ENCODE measurements around the gene PTPN14. TPM values are rescaled to one million over a fixed set of nuclear protein-coding genes. Genes with fewer than 3 reads are reported as not detected.

The PTPN14 gene
- total RNA-seq, 1 experiment from 2014 or later = 209 TPM

DNA sequence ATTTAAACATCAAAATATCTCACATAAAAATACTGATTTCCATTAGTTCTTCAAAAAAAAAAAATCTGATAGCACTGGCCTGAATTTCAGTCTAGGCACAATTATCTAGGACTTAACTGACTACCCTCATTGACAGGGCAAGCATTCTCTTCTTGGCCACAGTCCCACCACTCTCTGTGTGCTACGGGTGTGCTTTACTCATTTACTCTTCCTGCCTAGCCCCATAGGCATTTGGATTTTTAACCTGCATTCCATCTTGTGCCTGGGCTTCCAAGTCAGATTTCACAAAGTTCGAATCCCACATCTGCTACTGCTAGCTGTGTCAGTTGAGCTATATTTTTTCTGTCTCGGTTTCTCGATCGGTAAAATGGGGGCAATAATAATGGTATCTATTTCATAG, 38.0 kb downstream of the PTPN14 start:
- POLR2A ChIA-PET = interaction anchor here (0.6 kb wide), 1 partner anchor 106 kb away, joined by 3 read pairs; no protein-coding TSS in a partner anchor
- peaks cover 67% of the 10 kb centered on the region for H3K4me1 ChIP-seq (ENCODE audit: control insufficient read depth, insufficient read depth, low read length)

DNA sequence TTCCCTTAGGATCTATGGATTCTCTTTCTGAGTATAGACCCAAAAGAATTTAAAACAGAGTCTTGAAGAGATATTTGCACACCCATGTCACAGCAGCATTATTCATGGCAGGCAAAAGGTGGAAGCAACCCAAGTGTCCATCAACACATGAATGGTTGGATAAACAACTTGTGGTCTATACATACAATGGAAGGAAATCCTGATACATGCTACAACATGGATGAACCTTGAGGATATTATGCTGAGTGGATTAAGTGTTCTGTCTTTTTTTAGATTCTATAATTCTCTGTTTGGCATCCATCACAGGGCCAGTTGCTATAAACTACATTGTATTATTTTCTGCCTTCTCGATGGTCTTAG, 39.8 kb downstream of the PTPN14 start:
- peak overlapping the region; percentile 93 for H3K27ac ChIP-seq (ENCODE audit: low read length)
- ATAC-seq = no peak
- no peak overlapping the region for H3K4me3 ChIP-seq (ENCODE audit: low read depth in 2 of 2, low read length in 2 of 2)
- H3K27me3 ChIP-seq (ENCODE audit: control insufficient read depth, insufficient read depth, low read length) = no peaks in the 10 kb centered on the region
- in situ Hi-C loops (cut with HindIII; ENCODE audit: low pct_unique_long_range_greater_than_20kb, low sequenced_read_pairs) = no loop called here
- ChIA-PET POLR2A (no interaction called here), CTCF (no interaction called here)
- intact Hi-C loops (cut with micrococcal nuclease; ENCODE audit: unreplicated experiment) = loop anchor here (5.0 kb wide), 2 partner anchors 36 to 71 kb away; no protein-coding TSS in a partner anchor
- peaks cover 66% of the 10 kb centered on the region for H3K4me1 ChIP-seq (ENCODE audit: control insufficient read depth, insufficient read depth, low read length)
- DNase-seq (ENCODE audit: low read depth, low spot score) = no peak
- TF ChIP-seq, protein P1, sequence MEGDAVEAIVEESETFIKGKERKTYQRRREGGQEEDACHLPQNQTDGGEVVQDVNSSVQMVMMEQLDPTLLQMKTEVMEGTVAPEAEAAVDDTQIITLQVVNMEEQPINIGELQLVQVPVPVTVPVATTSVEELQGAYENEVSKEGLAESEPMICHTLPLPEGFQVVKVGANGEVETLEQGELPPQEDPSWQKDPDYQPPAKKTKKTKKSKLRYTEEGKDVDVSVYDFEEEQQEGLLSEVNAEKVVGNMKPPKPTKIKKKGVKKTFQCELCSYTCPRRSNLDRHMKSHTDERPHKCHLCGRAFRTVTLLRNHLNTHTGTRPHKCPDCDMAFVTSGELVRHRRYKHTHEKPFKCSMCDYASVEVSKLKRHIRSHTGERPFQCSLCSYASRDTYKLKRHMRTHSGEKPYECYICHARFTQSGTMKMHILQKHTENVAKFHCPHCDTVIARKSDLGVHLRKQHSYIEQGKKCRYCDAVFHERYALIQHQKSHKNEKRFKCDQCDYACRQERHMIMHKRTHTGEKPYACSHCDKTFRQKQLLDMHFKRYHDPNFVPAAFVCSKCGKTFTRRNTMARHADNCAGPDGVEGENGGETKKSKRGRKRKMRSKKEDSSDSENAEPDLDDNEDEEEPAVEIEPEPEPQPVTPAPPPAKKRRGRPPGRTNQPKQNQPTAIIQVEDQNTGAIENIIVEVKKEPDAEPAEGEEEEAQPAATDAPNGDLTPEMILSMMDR (IDR thresholded peaks at IDR 0.05) = no peak
- TF ChIP-seq SIN3A (IDR thresholded peaks at IDR 0.05; ENCODE audit: borderline replicate concordance, insufficient read depth, low read depth, low read length) (no peak), POLR2AphosphoS5 (IDR thresholded peaks at IDR 0.05; ENCODE audit: low read depth, low read length) (no peak), TCF7L2 (IDR thresholded peaks at IDR 0.05; ENCODE audit: low read depth, low read length) (no peak)
- TF ChIP-seq, protein P2, sequence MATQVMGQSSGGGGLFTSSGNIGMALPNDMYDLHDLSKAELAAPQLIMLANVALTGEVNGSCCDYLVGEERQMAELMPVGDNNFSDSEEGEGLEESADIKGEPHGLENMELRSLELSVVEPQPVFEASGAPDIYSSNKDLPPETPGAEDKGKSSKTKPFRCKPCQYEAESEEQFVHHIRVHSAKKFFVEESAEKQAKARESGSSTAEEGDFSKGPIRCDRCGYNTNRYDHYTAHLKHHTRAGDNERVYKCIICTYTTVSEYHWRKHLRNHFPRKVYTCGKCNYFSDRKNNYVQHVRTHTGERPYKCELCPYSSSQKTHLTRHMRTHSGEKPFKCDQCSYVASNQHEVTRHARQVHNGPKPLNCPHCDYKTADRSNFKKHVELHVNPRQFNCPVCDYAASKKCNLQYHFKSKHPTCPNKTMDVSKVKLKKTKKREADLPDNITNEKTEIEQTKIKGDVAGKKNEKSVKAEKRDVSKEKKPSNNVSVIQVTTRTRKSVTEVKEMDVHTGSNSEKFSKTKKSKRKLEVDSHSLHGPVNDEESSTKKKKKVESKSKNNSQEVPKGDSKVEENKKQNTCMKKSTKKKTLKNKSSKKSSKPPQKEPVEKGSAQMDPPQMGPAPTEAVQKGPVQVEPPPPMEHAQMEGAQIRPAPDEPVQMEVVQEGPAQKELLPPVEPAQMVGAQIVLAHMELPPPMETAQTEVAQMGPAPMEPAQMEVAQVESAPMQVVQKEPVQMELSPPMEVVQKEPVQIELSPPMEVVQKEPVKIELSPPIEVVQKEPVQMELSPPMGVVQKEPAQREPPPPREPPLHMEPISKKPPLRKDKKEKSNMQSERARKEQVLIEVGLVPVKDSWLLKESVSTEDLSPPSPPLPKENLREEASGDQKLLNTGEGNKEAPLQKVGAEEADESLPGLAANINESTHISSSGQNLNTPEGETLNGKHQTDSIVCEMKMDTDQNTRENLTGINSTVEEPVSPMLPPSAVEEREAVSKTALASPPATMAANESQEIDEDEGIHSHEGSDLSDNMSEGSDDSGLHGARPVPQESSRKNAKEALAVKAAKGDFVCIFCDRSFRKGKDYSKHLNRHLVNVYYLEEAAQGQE (IDR thresholded peaks at IDR 0.05; ENCODE audit: insufficient read depth in 1 of 2, low read depth in 2 of 2, low read length in 1 of 2) = no peak
- BruUV-seq (replicated peaks) = no TSS peak
- H3K36me3 ChIP-seq (ENCODE audit: control insufficient read depth, insufficient read depth, low read length) = no peaks in the 10 kb centered on the region
- no peaks in the 10 kb centered on the region for H3K9me3 ChIP-seq (ENCODE audit: control insufficient read depth, insufficient read depth, low read depth, low read length)

More for the DNA sequence above, 38.0 kb downstream of the PTPN14 start:
- ATAC-seq (no peak), DNase-seq (ENCODE audit: low read depth, low spot score) (no peak)
- Histone ChIP-seq H3K9me3 (ENCODE audit: control insufficient read depth, insufficient read depth, low read depth, low read length) (no peaks in the 10 kb centered on the region), H3K4me3 (ENCODE audit: low read depth in 2 of 2, low read length in 2 of 2) (no peak overlapping the region), H3K27me3 (ENCODE audit: control insufficient read depth, insufficient read depth, low read length) (no peaks in the 10 kb centered on the region), H3K27ac (ENCODE audit: low read length) (peak overlapping the region; percentile 93), H3K36me3 (ENCODE audit: control insufficient read depth, insufficient read depth, low read length) (no peaks in the 10 kb centered on the region)
- in situ Hi-C loops (cut with HindIII; ENCODE audit: low pct_unique_long_range_greater_than_20kb, low sequenced_read_pairs) (no loop called here), intact Hi-C loops (cut with micrococcal nuclease; ENCODE audit: unreplicated experiment) (loop anchor here (5.0 kb wide), 2 partner anchors 34 to 69 kb away; no protein-coding TSS in a partner anchor)
- CTCF ChIA-PET = no interaction called here
- TSS peak; percentile 12 for BruUV-seq (replicated peaks)
- TF ChIP-seq TCF7L2 (IDR thresholded peaks at IDR 0.05; ENCODE audit: low read depth, low read length) = no peak
- TF ChIP-seq SIN3A (IDR thresholded peaks at IDR 0.05; ENCODE audit: borderline replicate concordance, insufficient read depth, low read depth, low read length) = no peak
- TF ChIP-seq POLR2AphosphoS5 (IDR thresholded peaks at IDR 0.05; ENCODE audit: low read depth, low read length) = no peak
- TF ChIP-seq, protein P1 (IDR thresholded peaks at IDR 0.05) = no peak
- TF ChIP-seq, protein P2 (IDR thresholded peaks at IDR 0.05; ENCODE audit: insufficient read depth in 1 of 2, low read depth in 2 of 2, low read length in 1 of 2) = no peak

Data from Panc1 (cell line).